OCI-LY3 (cell line): ENCODE results near the gene DISP3.

Experiments
- H2AFZ ChIP-seq: fragments of 200-600, 300-600 bp; shearing (Covaris generic); 2 replicates; pipeline ENCODE4 v1.6.0; 2014; ENCODE audit warnings: antibody characterized with exemption, low read depth, low read length
- H3K27ac ChIP-seq: fragments of 200-600, 300-600 bp; sonication (generic); 2 replicates; pipeline ENCODE4 v1.5.1; 2014; ENCODE audit warnings: mild to moderate bottlenecking, low read length, moderate library complexity, mixed read lengths
- H3K27me3 ChIP-seq: fragments of 200-600, 300-600 bp; sonication (generic); 2 replicates; pipeline ENCODE4 v1.6.1; 2014; ENCODE audit warnings: low read depth, low read length, mixed read lengths
- H3K36me3 ChIP-seq: fragments of 200-600, 300-600 bp; sonication (generic); replicated peaks from 2 replicates; pipeline ENCODE3; 2014; ENCODE audit warnings: low read depth, low read length, mixed read lengths
- H3K4me1 ChIP-seq: fragments of 300-600, 200-600 bp; sonication (generic); 2 replicates; pipeline ENCODE4 v1.6.1; 2014; ENCODE audit warnings: low read length, mixed read lengths
- H3K4me2 ChIP-seq: fragments of 200-600, 300-600 bp; sonication (generic); 2 replicates; pipeline ENCODE4 v1.6.1; 2014; ENCODE audit warnings: low read length, mixed read lengths
- H3K4me3 ChIP-seq: fragments of 300-600, 200-600 bp; sonication (generic); 2 replicates; pipeline ENCODE4 v1.5.1; 2014; ENCODE audit warnings: antibody characterized with exemption, mild to moderate bottlenecking, low read length, moderate library complexity
- H3K79me2 ChIP-seq: fragments of 300-600, 200-600 bp; shearing (Covaris generic); 2 replicates; pipeline ENCODE4 v1.6.1; 2014; ENCODE audit warnings: mild to moderate bottlenecking, low read length, mixed read lengths
- H3K9ac ChIP-seq: fragments of 300-600, 200-600 bp; shearing (Covaris generic); 2 replicates; pipeline ENCODE4 v1.6.0; 2014; ENCODE audit warnings: mild to moderate bottlenecking, low read length, moderate library complexity
- H3K9me3 ChIP-seq: fragments of 200-600, 300-600 bp; shearing (Covaris generic); 2 replicates; pipeline ENCODE4 v1.6.1; 2014; ENCODE audit warnings: low read length, mixed read lengths; ENCODE audit not compliant: insufficient read depth
- H4K20me1 ChIP-seq: fragments of 200-600, 300-600 bp; sonication (generic); 2 replicates; pipeline ENCODE4 v1.6.1; 2016; ENCODE audit warnings: low read length, mixed read lengths; ENCODE audit not compliant: insufficient read depth
- EZH2phosphoT487 ChIP-seq: fragments of 200-600 bp; shearing (Covaris generic); IDR thresholded peaks from 2 replicates; pipeline ENCODE4 v1.6.1; 2018; ENCODE audit warnings: antibody characterized with exemption, mixed run types, low read depth
- TF ChIP-seq, protein P1 (sequence below): fragments of 200-600, 300-600 bp; sonication (generic); IDR thresholded peaks from 2 replicates; pipeline ENCODE4 v1.5.1; 2014; ENCODE audit warnings: antibody characterized with exemption, low read length, low read depth

Gene DISP3

DNA sequence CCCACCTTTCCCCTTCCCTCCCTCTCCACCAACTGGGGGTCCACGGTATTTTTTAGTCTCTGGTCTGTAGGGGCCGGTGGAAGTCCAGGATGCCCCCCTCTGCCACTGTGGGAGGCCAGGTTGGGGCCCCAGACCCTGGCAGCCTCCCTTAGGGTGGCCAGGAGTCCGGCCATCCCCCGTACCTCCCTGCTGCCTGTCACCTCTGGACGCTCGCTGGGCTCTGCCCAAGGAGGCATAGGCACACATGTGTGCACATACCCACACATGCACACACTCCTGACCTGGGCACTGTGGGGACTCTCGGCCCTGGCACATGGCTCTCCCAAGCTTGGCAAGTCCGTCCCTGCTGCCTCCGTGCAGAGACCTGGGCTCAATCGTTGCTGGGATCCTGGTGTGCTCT lies 53.0 kb downstream of the DISP3 start:
- no peak overlapping the region for H3K4me3 ChIP-seq
- H3K36me3 ChIP-seq, result no peaks in the 10 kb centered on the region
- no peak overlapping the region for H3K4me2 ChIP-seq
- H3K27ac ChIP-seq, result no peak overlapping the region
- no peaks in the 10 kb centered on the region for H3K9me3 ChIP-seq
- no peaks in the 10 kb centered on the region; the same call in 1 of the 2 replicates for H3K27me3 ChIP-seq
- no peak overlapping the region for H3K9ac ChIP-seq
- H3K4me1 ChIP-seq, result no peaks in the 10 kb centered on the region
- H3K79me2 ChIP-seq, result no peaks in the 10 kb centered on the region
- TF ChIP-seq EZH2phosphoT487, result no peak
- TF ChIP-seq, protein P1, sequence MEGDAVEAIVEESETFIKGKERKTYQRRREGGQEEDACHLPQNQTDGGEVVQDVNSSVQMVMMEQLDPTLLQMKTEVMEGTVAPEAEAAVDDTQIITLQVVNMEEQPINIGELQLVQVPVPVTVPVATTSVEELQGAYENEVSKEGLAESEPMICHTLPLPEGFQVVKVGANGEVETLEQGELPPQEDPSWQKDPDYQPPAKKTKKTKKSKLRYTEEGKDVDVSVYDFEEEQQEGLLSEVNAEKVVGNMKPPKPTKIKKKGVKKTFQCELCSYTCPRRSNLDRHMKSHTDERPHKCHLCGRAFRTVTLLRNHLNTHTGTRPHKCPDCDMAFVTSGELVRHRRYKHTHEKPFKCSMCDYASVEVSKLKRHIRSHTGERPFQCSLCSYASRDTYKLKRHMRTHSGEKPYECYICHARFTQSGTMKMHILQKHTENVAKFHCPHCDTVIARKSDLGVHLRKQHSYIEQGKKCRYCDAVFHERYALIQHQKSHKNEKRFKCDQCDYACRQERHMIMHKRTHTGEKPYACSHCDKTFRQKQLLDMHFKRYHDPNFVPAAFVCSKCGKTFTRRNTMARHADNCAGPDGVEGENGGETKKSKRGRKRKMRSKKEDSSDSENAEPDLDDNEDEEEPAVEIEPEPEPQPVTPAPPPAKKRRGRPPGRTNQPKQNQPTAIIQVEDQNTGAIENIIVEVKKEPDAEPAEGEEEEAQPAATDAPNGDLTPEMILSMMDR, result no peak
- H2AFZ ChIP-seq, result no peak overlapping the region
- H4K20me1 ChIP-seq, result no peaks in the 10 kb centered on the region

DNA sequence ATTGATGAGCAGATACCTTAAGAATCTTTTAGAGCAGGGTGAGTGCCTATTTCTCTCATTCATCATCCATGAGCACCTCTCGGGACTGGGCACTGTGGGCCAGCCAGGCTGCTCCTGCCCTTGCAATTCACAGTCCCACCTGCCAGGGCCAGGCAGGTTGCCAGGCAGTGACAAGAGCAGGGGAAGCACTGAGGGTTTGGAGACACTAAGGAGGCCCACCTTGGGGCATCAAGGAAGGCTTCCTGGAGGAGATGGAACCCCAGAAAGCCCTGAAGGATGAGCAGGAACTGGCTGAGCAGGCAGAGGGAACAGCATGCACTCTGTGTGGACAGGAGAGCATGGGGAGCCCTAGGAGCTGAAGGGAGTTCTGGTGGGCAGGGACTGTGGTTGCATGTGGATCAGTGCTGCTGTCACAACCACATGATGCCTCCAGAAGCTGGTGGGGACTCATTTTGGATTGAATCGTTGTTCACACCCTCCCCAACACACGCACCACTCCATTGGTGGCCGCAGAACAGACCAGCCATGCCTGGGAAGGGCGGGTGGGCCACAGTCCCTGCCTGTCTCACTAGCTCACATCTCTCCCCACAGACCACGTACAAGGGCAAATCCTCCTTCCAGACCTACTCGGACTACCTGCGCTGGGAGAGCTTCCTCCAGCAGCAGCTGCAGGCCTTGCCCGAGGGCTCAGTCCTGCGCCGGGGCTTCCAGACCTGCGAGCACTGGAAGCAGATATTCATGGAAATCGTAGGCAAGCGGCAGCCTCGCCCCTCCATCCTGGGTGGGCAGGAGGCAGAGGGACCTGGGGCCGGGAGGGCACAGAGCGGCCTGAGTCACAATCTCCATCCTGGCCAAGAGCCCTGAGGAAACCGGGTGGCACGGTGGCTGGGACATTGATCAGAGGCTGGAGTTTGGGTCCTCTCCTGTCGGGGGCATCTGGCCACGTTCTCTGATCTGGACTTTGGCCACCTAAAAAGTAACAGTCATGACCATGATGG lies 55.1 kb downstream of the DISP3 start:
- H3K9me3 ChIP-seq, result no peaks in the 10 kb centered on the region
- no peaks in the 10 kb centered on the region for H4K20me1 ChIP-seq
- no peak overlapping the region for H3K9ac ChIP-seq
- no peaks in the 10 kb centered on the region for H3K4me1 ChIP-seq
- no peak overlapping the region for H3K4me2 ChIP-seq
- no peak overlapping the region for H3K4me3 ChIP-seq
- TF ChIP-seq, protein P1, result no peak
- H3K36me3 ChIP-seq, result no peaks in the 10 kb centered on the region
- no peaks in the 10 kb centered on the region; the same call in 1 of the 2 replicates for H3K27me3 ChIP-seq
- no peaks in the 10 kb centered on the region for H3K79me2 ChIP-seq
- no peak overlapping the region for H2AFZ ChIP-seq
- no peak overlapping the region for H3K27ac ChIP-seq

DNA sequence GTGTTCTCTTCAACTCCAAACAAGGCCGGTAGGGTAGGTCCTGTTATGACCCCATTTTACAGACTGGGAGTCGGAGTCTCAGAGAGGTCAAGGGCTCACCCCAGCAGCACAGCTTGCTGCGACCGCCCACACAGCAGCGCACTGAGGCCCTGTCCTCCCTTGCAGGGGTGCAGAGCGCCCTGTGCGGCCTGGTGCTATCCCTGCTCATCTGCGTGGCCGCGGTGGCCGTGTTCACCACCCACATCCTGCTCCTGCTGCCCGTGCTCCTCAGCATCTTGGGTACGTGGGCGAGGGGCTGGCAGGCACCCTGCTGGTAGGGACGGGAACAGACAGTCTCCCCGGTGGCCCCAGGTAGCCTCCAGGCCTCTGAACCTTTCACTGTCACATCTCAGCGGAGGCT lies 55.9 kb downstream of the DISP3 start:
- no peaks in the 10 kb centered on the region for H3K4me1 ChIP-seq
- H3K27ac ChIP-seq, result no peak overlapping the region
- H3K4me2 ChIP-seq, result no peak overlapping the region
- H3K9ac ChIP-seq, result no peak overlapping the region
- no peak overlapping the region for H2AFZ ChIP-seq
- no peak for TF ChIP-seq EZH2phosphoT487
- TF ChIP-seq, protein P1, result no peak
- no peaks in the 10 kb centered on the region for H3K9me3 ChIP-seq
- H3K27me3 ChIP-seq, result no peaks in the 10 kb centered on the region; the same call in 1 of the 2 replicates
- no peaks in the 10 kb centered on the region for H3K36me3 ChIP-seq
- H4K20me1 ChIP-seq, result no peaks in the 10 kb centered on the region
- H3K79me2 ChIP-seq, result no peaks in the 10 kb centered on the region
- no peak overlapping the region for H3K4me3 ChIP-seq

DNA sequence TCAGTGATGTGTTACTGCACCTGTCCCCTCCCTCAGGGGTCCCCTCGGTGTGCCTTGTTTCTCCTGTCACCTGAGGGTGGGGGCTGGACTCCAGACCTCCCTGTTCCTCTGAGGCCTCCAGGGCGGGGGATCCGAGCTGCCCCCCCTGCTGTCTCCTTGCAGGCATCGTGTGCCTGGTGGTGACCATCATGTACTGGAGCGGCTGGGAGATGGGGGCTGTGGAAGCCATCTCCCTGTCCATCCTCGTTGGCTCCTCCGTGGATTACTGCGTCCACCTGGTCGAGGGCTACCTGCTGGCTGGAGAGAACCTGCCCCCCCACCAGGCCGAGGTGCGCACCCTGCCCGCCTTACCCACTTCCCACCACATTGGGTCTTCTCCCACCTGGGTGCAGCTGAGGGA lies 56.4 kb downstream of the DISP3 start:
- Histone ChIP-seq H3K27ac (no peak overlapping the region), H4K20me1 (no peaks in the 10 kb centered on the region), H3K4me2 (no peak overlapping the region), H3K9me3 (no peaks in the 10 kb centered on the region), H3K27me3 (no peaks in the 10 kb centered on the region; the same call in 1 of the 2 replicates), H3K36me3 (no peaks in the 10 kb centered on the region), H3K79me2 (no peaks in the 10 kb centered on the region), H3K9ac (no peak overlapping the region), H3K4me3 (no peak overlapping the region), H3K4me1 (no peaks in the 10 kb centered on the region), H2AFZ (no peak overlapping the region)
- TF ChIP-seq, protein P1, result no peak
- TF ChIP-seq EZH2phosphoT487, result no peak
